ENCODE results near the gene CEP41. TPM values are rescaled to one million over a fixed set of nuclear protein-coding genes. Genes with fewer than 3 reads are reported as not detected.
"Not testable (repeated sequence)": the region's sequence is repeated elsewhere in the genome, so short reads cannot be mapped to it uniquely, and the experiment has no call there.

Gene CEP41
- total RNA-seq, 2 experiments from 2014 or later, result 22.0 to 23.3 TPM

- Mint-ChIP-seq H3K27ac (peak overlapping the region; percentile 6), H3K4me1 (peaks cover 21% of the 10 kb centered on the region), H3K36me3 (peaks cover 2% of the 10 kb centered on the region), H3K4me3 (no peak overlapping the region), H3K9me3 (ENCODE audit: low read depth) (peaks cover 4% of the 10 kb centered on the region), H3K27me3 (peaks cover 11% of the 10 kb centered on the region)
- ATAC-seq (peak; percentile 72), DNase-seq (no peak)
- CTCF ChIA-PET, result interaction anchor here (0.6 to 0.9 kb wide), 3 partner anchors 10 to 405 kb away, joined by 3 read pairs; no protein-coding TSS in a partner anchor
Measured at GRCh38 chr7:130476297-130477150, 35.7 kb upstream of the CEP41 start.

- CTCF ChIA-PET, result interaction anchor here (0.8 kb wide), 1 partner anchor 11 kb away, joined by 3 read pairs; no protein-coding TSS in a partner anchor
- H3K4me1 Mint-ChIP-seq, result peaks cover 21% of the 10 kb centered on the region
- peaks cover 2% of the 10 kb centered on the region for H3K36me3 Mint-ChIP-seq
- H3K9me3 Mint-ChIP-seq (ENCODE audit: low read depth), result peaks cover 4% of the 10 kb centered on the region
- H3K27ac Mint-ChIP-seq, result no peak overlapping the region
- H3K27me3 Mint-ChIP-seq, result peaks cover 11% of the 10 kb centered on the region
- H3K4me3 Mint-ChIP-seq, result no peak overlapping the region
- DNase-seq (no peak), ATAC-seq (no peak)
Measured at GRCh38 chr7:130475776-130476175, 35.0 kb upstream of the CEP41 start.

GRCh38 chr7:130473876-130474275 is 33.1 kb upstream of the CEP41 start:
- DNase-seq, result no peak
- H3K27ac Mint-ChIP-seq, result no peak overlapping the region
- ATAC-seq, result no peak
- CTCF ChIA-PET, result interaction anchor here (1.2 kb wide), 1 partner anchor 10 kb away, joined by 3 read pairs; no protein-coding TSS in a partner anchor
- H3K4me3 Mint-ChIP-seq, result no peak overlapping the region
- peaks cover 15% of the 10 kb centered on the region for H3K27me3 Mint-ChIP-seq
- peaks cover 2% of the 10 kb centered on the region for H3K9me3 Mint-ChIP-seq (ENCODE audit: low read depth)
- H3K4me1 Mint-ChIP-seq, result peaks cover 23% of the 10 kb centered on the region
- no peaks in the 10 kb centered on the region for H3K36me3 Mint-ChIP-seq

- DNase-seq (no peak), ATAC-seq (no peak)
- Mint-ChIP-seq H3K27ac (no peak overlapping the region), H3K4me1 (peaks cover 23% of the 10 kb centered on the region), H3K27me3 (peaks cover 16% of the 10 kb centered on the region), H3K4me3 (no peak overlapping the region), H3K36me3 (no peaks in the 10 kb centered on the region), H3K9me3 (ENCODE audit: low read depth) (peaks cover 2% of the 10 kb centered on the region)
- CTCF ChIA-PET, result interaction anchor here (0.5 to 1.2 kb wide), 2 partner anchors 11 to 60 kb away, joined by 3 read pairs; no protein-coding TSS in a partner anchor
Measured at GRCh38 chr7:130473289-130473688, 32.5 kb upstream of the CEP41 start.

GRCh38 chr7:130471974-130472373 is 31.2 kb upstream of the CEP41 start:
- no peak for ATAC-seq
- Mint-ChIP-seq H3K27me3 (peaks cover 20% of the 10 kb centered on the region), H3K4me3 (no peak overlapping the region), H3K36me3 (no peaks in the 10 kb centered on the region), H3K27ac (no peak overlapping the region), H3K9me3 (ENCODE audit: low read depth) (no peaks in the 10 kb centered on the region), H3K4me1 (peaks cover 19% of the 10 kb centered on the region)
- no peak for DNase-seq
- CTCF ChIA-PET, result no interaction called here

GRCh38 chr7:130468612-130469011 is 27.8 kb upstream of the CEP41 start:
- CTCF ChIA-PET, result no interaction called here
- Mint-ChIP-seq H3K36me3 (no peaks in the 10 kb centered on the region), H3K4me3 (no peak overlapping the region), H3K27ac (no peak overlapping the region), H3K4me1 (peaks cover 5% of the 10 kb centered on the region), H3K27me3 (peaks cover 28% of the 10 kb centered on the region), H3K9me3 (ENCODE audit: low read depth) (no peaks in the 10 kb centered on the region)
- no peak for DNase-seq
- no peak for ATAC-seq

GRCh38 chr7:130463553-130464434 is 23.0 kb upstream of the CEP41 start:
- CTCF ChIA-PET, result no interaction called here
- no peak for DNase-seq
- H3K4me3 Mint-ChIP-seq, result no peak overlapping the region
- H3K27me3 Mint-ChIP-seq, result peaks cover 16% of the 10 kb centered on the region
- H3K4me1 Mint-ChIP-seq, result no peaks in the 10 kb centered on the region
- ATAC-seq, result no peak
- no peak overlapping the region for H3K27ac Mint-ChIP-seq
- H3K9me3 Mint-ChIP-seq (ENCODE audit: low read depth), result peaks cover 9% of the 10 kb centered on the region
- H3K36me3 Mint-ChIP-seq, result peaks cover 11% of the 10 kb centered on the region

GRCh38 chr7:130461272-130461671 is 20.5 kb upstream of the CEP41 start:
- peaks cover 9% of the 10 kb centered on the region for H3K9me3 Mint-ChIP-seq (ENCODE audit: low read depth)
- H3K36me3 Mint-ChIP-seq, result peaks cover 15% of the 10 kb centered on the region
- H3K27me3 Mint-ChIP-seq, result peaks cover 8% of the 10 kb centered on the region
- CTCF ChIA-PET, result no interaction called here
- no peak for DNase-seq
- no peak for ATAC-seq
- H3K4me3 Mint-ChIP-seq, result no peak overlapping the region
- peaks cover 7% of the 10 kb centered on the region for H3K4me1 Mint-ChIP-seq
- H3K27ac Mint-ChIP-seq, result no peak overlapping the region

- DNase-seq (no peak), ATAC-seq (peak; percentile 76)
- peak overlapping the region; percentile 32 for H3K27ac Mint-ChIP-seq
- no peaks in the 10 kb centered on the region for H3K27me3 Mint-ChIP-seq
- peaks cover 7% of the 10 kb centered on the region for H3K9me3 Mint-ChIP-seq (ENCODE audit: low read depth)
- no peak overlapping the region for H3K4me3 Mint-ChIP-seq
- H3K4me1 Mint-ChIP-seq, result peaks cover 9% of the 10 kb centered on the region
- peaks cover 15% of the 10 kb centered on the region for H3K36me3 Mint-ChIP-seq
- CTCF ChIA-PET, result no interaction called here
Measured at GRCh38 chr7:130458257-130458656, 17.4 kb upstream of the CEP41 start.

GRCh38 chr7:130454959-130455358 is 14.1 kb upstream of the CEP41 start:
- DNase-seq, result no peak
- no peak overlapping the region for H3K27ac Mint-ChIP-seq
- H3K36me3 Mint-ChIP-seq, result peaks cover 15% of the 10 kb centered on the region
- CTCF ChIA-PET, result no interaction called here
- no peaks in the 10 kb centered on the region for H3K27me3 Mint-ChIP-seq
- peaks cover 6% of the 10 kb centered on the region for H3K9me3 Mint-ChIP-seq (ENCODE audit: low read depth)
- peaks cover 9% of the 10 kb centered on the region for H3K4me1 Mint-ChIP-seq
- no peak for ATAC-seq
- no peak overlapping the region for H3K4me3 Mint-ChIP-seq

- peaks cover 4% of the 10 kb centered on the region for H3K4me1 Mint-ChIP-seq
- H3K9me3 Mint-ChIP-seq (ENCODE audit: low read depth), result peaks cover 7% of the 10 kb centered on the region
- no peaks in the 10 kb centered on the region for H3K27me3 Mint-ChIP-seq
- DNase-seq (no peak), ATAC-seq (no peak)
- no peak overlapping the region for H3K4me3 Mint-ChIP-seq
- H3K27ac Mint-ChIP-seq, result no peak overlapping the region
- peaks cover 9% of the 10 kb centered on the region for H3K36me3 Mint-ChIP-seq
- CTCF ChIA-PET, result no interaction called here
Measured at GRCh38 chr7:130452951-130453350, 12.1 kb upstream of the CEP41 start.

GRCh38 chr7:130451344-130451743 is 10.5 kb upstream of the CEP41 start:
- CTCF ChIA-PET, H3K4me3 Mint-ChIP-seq, DNase-seq, H3K27ac Mint-ChIP-seq, H3K27me3 Mint-ChIP-seq, ATAC-seq: not testable (repeated sequence)
- H3K4me1 Mint-ChIP-seq, result peaks cover 11% of the 10 kb centered on the region
- H3K9me3 Mint-ChIP-seq (ENCODE audit: low read depth), result peaks cover 13% of the 10 kb centered on the region
- H3K36me3 Mint-ChIP-seq, result peaks cover 15% of the 10 kb centered on the region

- H3K9me3 Mint-ChIP-seq (ENCODE audit: low read depth), result peaks cover 13% of the 10 kb centered on the region
- DNase-seq, result no peak
- no peaks in the 10 kb centered on the region for H3K27me3 Mint-ChIP-seq
- H3K4me1 Mint-ChIP-seq, result peaks cover 35% of the 10 kb centered on the region
- no peak overlapping the region for H3K4me3 Mint-ChIP-seq
- H3K27ac Mint-ChIP-seq, result peak overlapping the region; percentile 24
- CTCF ChIA-PET, result no interaction called here
- ATAC-seq, result peak; percentile 73
- H3K36me3 Mint-ChIP-seq, result peaks cover 16% of the 10 kb centered on the region
Measured at GRCh38 chr7:130446259-130446658, 5.4 kb upstream of the CEP41 start.
